Activated CD8-positive, alpha-beta memory T cell treated with anti-CD3 and anti-CD28 coated beads for 24 hours (primary cell): ENCODE results near the gene COX8C.
A peak's percentile ranks its signal among the peaks of the same experiment; 100 is the strongest.
"Not testable (repeated sequence)": the region's sequence is repeated elsewhere in the genome, so short reads cannot be mapped to it uniquely, and the experiment has no call there.

Experiments
- DNase-seq: peaks from one replicate; pipeline ENCODE4 v3.0.0-alpha.2; 2020

The COX8C gene

GRCh38 chr14:93322929-93323599 is 23.9 kb upstream of the COX8C start:
- DNase-seq: no peak

GRCh38 chr14:93323600-93324174 is 23.3 kb upstream of the COX8C start:
- DNase-seq: no peak

DNA sequence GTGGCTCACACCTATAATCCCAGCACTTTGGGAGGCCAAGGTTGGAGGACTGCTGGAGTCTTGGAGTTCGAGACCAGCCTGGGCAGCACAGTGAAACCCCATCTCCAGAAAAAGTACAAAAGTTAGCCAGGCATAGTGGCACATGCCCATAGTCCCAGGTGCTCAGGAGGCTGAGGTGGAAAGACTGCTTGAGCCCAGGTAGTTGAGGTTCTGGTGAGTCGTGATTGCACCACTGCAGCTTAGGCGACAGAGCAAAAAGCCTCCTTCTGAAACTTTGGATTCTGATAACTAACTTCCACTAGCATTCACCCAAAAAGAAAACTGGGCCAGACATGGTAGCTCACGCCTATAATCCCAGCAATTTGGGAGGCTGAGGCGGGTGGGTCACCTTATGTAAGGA is 20.8 kb upstream of the COX8C start:
- no peak for DNase-seq

GRCh38 chr14:93328546-93328945 is 18.4 kb upstream of the COX8C start:
- DNase-seq: no peak

- DNase-seq: no peak
These were observed 16.9 kb upstream of the COX8C start for GRCh38 chr14:93329965-93330608.

- DNase-seq: no peak
These were observed 16.4 kb upstream of the COX8C start for GRCh38 chr14:93330609-93331000.

- DNase-seq: no peak
These were observed 15.8 kb upstream of the COX8C start for GRCh38 chr14:93331002-93331727.

GRCh38 chr14:93331728-93332396 is 15.1 kb upstream of the COX8C start:
- no peak for DNase-seq

- no peak for DNase-seq
These were observed 14.6 kb upstream of the COX8C start for GRCh38 chr14:93332397-93332852.

DNA sequence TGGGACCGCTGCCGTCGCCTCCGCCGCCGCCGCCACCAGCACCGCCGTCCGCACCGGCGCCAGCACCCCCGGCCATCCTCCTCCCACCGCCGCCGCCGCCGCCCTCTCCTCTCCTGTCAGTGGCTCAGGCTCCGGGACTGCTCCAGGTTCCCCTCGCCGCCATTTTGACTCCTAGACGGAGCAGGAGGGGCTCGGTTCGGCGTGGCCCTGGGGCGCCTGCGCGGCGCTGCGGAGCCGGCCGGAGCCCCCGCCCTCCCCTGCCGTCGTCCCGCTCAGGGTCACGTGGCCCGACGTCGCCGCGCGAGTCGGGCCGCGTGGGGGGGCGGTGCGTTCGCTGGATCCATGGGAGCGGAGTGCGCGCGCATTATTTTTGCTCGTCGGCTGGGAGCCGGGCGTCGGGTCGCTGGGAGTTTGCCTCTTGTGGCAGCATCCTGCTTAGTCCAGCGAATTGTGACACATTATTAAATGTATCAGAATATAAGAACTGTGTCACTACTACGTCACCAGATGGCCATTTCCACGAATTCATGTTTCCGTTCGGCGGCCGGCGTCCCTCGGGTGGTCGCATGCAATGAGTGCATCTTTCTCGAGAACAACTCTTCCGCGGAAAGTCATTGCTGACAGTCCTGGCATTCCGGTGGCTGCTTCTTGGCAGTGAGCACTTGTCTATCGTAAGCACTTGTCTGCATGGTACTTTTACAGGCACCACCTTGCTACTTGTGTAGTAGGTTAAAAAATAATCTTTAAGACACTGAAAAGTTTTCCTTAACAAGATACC is 13.9 kb upstream of the COX8C start, which contains the start of gene BTBD7:
Gene BTBD7 (minus strand): TSS at position 184 of the 778 bp plus-strand sequence. CDS start 36,985 bp downstream, outside the sequence.
- DNase-seq: peak; percentile 97

- DNase-seq: no peak
These were observed 13.3 kb upstream of the COX8C start for GRCh38 chr14:93333631-93334103.

GRCh38 chr14:93337143-93337753 is 9.7 kb upstream of the COX8C start:
- no peak for DNase-seq

DNA sequence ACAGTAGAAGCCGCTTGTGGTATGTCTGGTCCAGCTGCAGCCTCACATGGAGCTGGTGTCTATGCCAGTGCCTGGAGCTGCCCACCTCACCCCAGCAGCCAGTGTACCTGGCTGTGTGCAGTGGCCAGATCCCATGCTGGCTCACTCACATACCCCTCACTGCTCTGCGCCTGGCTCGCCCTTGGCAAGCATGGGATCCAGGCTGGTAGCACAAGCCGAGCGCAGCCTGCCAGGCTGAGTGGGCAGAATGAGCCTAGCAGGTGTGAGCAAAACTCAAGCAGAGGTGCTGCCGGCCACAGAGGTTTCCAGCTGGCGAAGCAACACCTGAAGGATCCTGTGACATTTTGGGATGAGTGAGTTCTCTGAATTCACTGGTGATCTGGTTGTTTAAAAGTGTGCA is 9.1 kb upstream of the COX8C start:
- DNase-seq: no peak

- no peak for DNase-seq
These were observed 3.7 kb upstream of the COX8C start for GRCh38 chr14:93343266-93343665.

DNA sequence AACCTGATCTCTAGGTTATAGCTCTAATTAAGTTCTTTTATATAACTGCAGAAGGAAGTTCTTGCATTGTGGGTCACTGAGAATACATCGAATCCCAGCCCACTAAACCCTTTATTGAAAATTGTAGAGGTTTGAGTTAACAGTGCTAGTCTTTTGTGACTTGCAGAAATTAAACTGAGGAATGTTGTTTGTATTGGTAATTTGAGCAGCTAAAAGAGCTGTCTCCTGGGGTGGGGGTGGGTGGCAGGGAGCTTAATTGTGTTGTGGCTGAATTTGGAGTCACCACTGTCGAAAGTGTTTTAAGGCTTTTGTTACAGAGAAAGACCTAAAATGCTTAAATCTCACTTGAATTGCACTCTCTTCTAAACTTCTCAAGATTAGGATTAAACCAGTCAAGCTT is 3.2 kb upstream of the COX8C start:
- no peak for DNase-seq

GRCh38 chr14:93347850-93348249 is 868 bp downstream of the COX8C start:
- no peak for DNase-seq

- DNase-seq: no peak
These were observed 1.3 kb downstream of the COX8C start for GRCh38 chr14:93348292-93348691.

GRCh38 chr14:93354873-93355272 is 7.9 kb downstream of the COX8C start:
- DNase-seq: not testable (repeated sequence)

DNA sequence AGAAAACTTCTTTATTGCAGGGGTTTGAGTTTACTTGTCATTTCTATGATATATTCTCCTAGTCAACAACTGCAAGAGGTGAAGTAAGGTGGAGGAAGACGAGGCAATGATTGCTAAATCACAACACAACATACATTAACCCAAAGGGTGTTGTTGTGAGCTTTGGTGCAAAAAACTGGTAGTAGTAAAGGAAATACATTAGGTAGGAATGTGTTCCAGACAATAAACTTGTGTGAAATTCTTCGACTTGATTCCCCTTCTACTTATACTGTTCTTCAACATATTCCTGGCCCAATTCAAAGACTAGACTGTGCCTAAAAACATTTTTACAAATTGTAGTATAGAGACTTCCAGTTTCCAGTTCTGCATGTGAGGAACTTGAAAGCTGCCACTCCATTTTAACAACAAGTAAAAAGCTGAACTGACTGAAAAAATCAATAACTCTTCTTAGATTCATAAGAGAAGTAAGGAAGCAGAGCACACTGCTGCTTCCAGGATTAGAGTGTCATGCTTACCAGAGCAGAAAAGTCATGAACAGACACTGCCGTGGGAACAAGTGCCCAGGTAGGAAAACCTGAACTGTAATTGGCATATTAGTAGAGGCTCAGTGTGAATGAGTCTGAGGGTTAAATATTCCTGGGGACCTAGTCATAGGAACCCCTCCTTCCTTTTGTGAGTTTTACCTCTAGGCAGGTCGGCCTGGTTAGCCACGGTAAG is 22.2 kb downstream of the COX8C start:
- no peak for DNase-seq

GRCh38 chr14:93369713-93370266 is 22.8 kb downstream of the COX8C start:
- DNase-seq: no peak
